ENCODE measurements around the gene PKP2.

GRCh38 chr12:32884962-32885361 is 11.6 kb downstream of the PKP2 start:
- no peak for TF ChIP-seq POLR2A (IDR thresholded peaks at IDR 0.05; ENCODE audit: low read depth, low read length)
- no peak for TF ChIP-seq CTCF (IDR thresholded peaks at IDR 0.05; ENCODE audit: extremely low read depth in 1 of 2, insufficient read depth in 1 of 2, low read depth in 1 of 2, low read length in 2 of 2)
- no peak for TF ChIP-seq POLR2AphosphoS5 (IDR thresholded peaks at IDR 0.05; ENCODE audit: insufficient read depth, low read depth, low read length)
- no peak for TF ChIP-seq MAX (IDR thresholded peaks at IDR 0.05; ENCODE audit: insufficient read depth, insufficient read length)
- no peak for TF ChIP-seq MYC (IDR thresholded peaks at IDR 0.05; ENCODE audit: low read depth, low read length)
- TF ChIP-seq EZH2 (IDR thresholded peaks at IDR 0.05; ENCODE audit: borderline replicate concordance, low read depth, low read length, severe bottlenecking) = no peak
- TF ChIP-seq GATA2 (IDR thresholded peaks at IDR 0.05; ENCODE audit: insufficient read depth, insufficient read length, low read depth, low read length) = no peak
